Peyer's patch (tissue), 4 donors: ENCODE results near the gene CLTCL1. TPM values are rescaled to one million over a fixed set of nuclear protein-coding genes. Genes with fewer than 3 reads are reported as not detected.

ENCODE experiments used
- DNase-seq, 3 donors: peaks; one replicate each; pipeline ENCODE4 v3.0.0-alpha.2; 2017 to 2019
- H3K27ac ChIP-seq, 4 donors: fragments of 200-600 bp; sonication (generic); one replicate each; pipeline ENCODE4 v1.5.1; 2016 to 2019
- H3K27me3 ChIP-seq, 2 donors: fragments of 200-600 bp; sonication (generic); one replicate each; pipeline ENCODE4 v1.5.1; 2019
- H3K36me3 ChIP-seq, 3 donors: fragments of 200-600 bp; sonication (generic); one replicate each; pipeline ENCODE4 v1.5.1; 2016 to 2019
- H3K4me1 ChIP-seq, 4 donors: fragments of 200-600 bp; sonication (generic); one replicate each; pipeline ENCODE4 v1.5.1; 2016 to 2019
- H3K4me3 ChIP-seq, 4 donors: fragments of 200-600 bp; sonication (generic); 1 replicate in 3 of 4; 2 replicates in 1 of 4; pipeline ENCODE4 v1.5.1; 2016 to 2019; ENCODE audit warnings: mild to moderate bottlenecking in 1 of 4
- H3K9me3 ChIP-seq, 4 donors: fragments of 200-600 bp; sonication (generic); one replicate each; pipeline ENCODE4 v1.5.1; 2016 to 2019; ENCODE audit warnings: mild to moderate bottlenecking in 1 of 4
- POLR2A ChIP-seq, 2 donors: fragments of 450-650 bp; IDR thresholded peaks; one replicate each; pipeline ENCODE4 v1.5.1; 2017; ENCODE audit warnings: antibody characterized with exemption in 2 of 2, mild to moderate bottlenecking in 2 of 2, moderate library complexity in 2 of 2
- total RNA-seq, 4 donors: library from RNA; depleted of rRNA; stranded (reverse); fragments of >200 nt; gene quantifications; one replicate each; pipeline ENCODE4 v1.1.0, GENCODE V29; 2016
- TF ChIP-seq, protein P1 (sequence below), 6 experiments: fragments of 450-650 bp in 4 of 6; fragments of 200-600 bp in 2 of 6; sonication (generic) in 1 of 6; IDR thresholded peaks; one replicate each; pipeline ENCODE4 v1.5.1; 2017 to 2019; ENCODE audit warnings: antibody characterized with exemption in 6 of 6, mild to moderate bottlenecking in 3 of 6, moderate library complexity in 1 of 6

Gene CLTCL1
- total RNA-seq, 4 donors from 2014 or later: 0.47 to 3.9 (median 3.0) TPM

DNA sequence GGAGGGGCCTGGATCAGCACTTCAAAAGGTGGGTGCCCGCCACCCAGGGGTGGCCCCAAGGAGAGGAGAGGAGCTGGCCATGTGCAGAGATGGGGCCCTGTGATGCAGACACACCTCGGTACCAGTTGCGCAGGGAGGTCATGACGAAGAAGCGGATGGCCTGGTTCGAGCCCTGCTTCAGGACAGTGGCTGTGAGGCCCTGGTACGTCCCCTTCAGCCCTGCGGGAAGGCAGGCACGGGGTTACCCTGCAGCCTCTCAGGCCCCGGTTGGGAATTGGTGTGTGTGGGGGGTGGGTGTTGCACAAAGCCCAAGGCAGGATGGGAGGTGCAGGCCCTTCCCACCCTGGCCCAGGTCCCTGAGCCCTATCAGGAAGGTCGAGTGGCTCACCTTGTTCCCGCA is 114.8 kb downstream of the CLTCL1 start:
- TF ChIP-seq, protein P1, sequence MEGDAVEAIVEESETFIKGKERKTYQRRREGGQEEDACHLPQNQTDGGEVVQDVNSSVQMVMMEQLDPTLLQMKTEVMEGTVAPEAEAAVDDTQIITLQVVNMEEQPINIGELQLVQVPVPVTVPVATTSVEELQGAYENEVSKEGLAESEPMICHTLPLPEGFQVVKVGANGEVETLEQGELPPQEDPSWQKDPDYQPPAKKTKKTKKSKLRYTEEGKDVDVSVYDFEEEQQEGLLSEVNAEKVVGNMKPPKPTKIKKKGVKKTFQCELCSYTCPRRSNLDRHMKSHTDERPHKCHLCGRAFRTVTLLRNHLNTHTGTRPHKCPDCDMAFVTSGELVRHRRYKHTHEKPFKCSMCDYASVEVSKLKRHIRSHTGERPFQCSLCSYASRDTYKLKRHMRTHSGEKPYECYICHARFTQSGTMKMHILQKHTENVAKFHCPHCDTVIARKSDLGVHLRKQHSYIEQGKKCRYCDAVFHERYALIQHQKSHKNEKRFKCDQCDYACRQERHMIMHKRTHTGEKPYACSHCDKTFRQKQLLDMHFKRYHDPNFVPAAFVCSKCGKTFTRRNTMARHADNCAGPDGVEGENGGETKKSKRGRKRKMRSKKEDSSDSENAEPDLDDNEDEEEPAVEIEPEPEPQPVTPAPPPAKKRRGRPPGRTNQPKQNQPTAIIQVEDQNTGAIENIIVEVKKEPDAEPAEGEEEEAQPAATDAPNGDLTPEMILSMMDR (IDR thresholded peaks at IDR 0.05): no peak
- peak in 1 of 2 donors; percentile 4 for TF ChIP-seq POLR2A (IDR thresholded peaks at IDR 0.05)
- peak overlapping the region in 3 of 4 donors; percentile 94 to 100 (median 95) for H3K27ac ChIP-seq
- H3K36me3 ChIP-seq: peaks cover 0 to 15% (median 0%) of the 10 kb centered on the region in 3 donors
- H3K4me1 ChIP-seq: peaks cover 0 to 57% (median 39%) of the 10 kb centered on the region in 4 donors
- H3K27me3 ChIP-seq: no peaks in the 10 kb centered on the region
- H3K9me3 ChIP-seq: no peaks in the 10 kb centered on the region
- peak overlapping the region in 2 of 4 donors; percentile 96 to 100 for H3K4me3 ChIP-seq
- no peak for DNase-seq

DNA sequence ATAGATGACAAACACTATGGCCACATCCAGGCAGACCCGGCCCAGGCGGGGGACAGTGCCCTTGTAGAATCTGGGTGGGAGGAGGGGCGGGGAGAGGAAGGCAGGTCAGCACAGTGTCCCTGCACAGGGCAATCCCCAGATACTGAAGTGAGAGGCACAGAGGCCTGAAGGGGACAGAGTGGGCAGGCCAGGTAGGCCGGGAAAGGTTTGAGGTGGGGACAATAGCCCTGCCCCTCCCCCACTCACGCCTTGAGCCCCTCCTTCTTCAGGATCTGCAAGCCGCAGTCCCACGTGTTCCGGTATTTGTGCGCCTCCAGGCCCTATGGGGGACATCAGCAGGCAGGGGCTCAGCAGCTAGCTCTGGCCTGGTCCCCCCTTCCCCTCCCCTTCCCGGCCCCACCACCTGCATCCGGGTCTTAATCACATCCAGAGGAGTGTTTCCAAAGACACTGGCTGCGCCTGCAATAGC is 115.3 kb downstream of the CLTCL1 start:
- Histone ChIP-seq H3K9me3 (no peaks in the 10 kb centered on the region), H3K27ac (no peak overlapping the region), H3K4me3 (no peak overlapping the region), H3K27me3 (no peaks in the 10 kb centered on the region), H3K4me1 (peaks cover 0 to 58% (median 40%) of the 10 kb centered on the region in 4 donors), H3K36me3 (peaks cover 0 to 15% (median 0%) of the 10 kb centered on the region in 3 donors)
- TF ChIP-seq POLR2A (IDR thresholded peaks at IDR 0.05): no peak
- TF ChIP-seq, protein P1 (IDR thresholded peaks at IDR 0.05): no peak
- no peak for DNase-seq

DNA sequence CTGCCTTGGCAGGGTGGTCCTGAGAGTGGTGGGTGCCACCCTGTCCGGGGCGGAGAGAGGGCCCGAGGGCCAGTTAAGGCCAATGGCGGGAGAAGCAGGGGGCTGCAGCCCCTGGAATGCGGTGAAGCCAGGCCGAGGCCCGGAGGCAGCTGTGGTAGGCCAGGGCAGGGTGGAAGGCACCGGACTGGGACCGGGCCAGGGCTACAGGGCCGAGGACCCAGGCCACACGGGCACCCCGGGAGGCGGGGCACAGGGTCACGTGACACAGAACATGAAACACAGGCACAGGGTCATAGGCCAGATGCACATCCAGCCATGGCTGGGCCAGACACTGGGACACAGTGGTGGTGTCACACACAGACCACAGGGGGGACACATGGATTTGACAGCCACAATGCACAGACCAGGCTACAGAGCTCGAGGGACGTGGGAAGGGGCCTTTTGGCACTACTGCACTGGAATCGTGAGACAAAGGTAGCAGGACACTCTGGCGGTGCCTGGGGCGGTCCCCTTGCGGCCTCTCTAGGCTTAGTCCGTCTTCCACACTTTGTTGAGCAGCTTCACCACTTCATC is 115.8 kb downstream of the CLTCL1 start:
- no peak overlapping the region for H3K4me3 ChIP-seq
- H3K27ac ChIP-seq: no peak overlapping the region
- H3K9me3 ChIP-seq: no peaks in the 10 kb centered on the region
- TF ChIP-seq, protein P1 (IDR thresholded peaks at IDR 0.05): no peak
- TF ChIP-seq POLR2A (IDR thresholded peaks at IDR 0.05): no peak
- H3K27me3 ChIP-seq: no peaks in the 10 kb centered on the region
- H3K36me3 ChIP-seq: peaks cover 0 to 15% (median 0%) of the 10 kb centered on the region in 3 donors
- no peak for DNase-seq
- H3K4me1 ChIP-seq: peaks cover 0 to 60% (median 44%) of the 10 kb centered on the region in 4 donors

DNA sequence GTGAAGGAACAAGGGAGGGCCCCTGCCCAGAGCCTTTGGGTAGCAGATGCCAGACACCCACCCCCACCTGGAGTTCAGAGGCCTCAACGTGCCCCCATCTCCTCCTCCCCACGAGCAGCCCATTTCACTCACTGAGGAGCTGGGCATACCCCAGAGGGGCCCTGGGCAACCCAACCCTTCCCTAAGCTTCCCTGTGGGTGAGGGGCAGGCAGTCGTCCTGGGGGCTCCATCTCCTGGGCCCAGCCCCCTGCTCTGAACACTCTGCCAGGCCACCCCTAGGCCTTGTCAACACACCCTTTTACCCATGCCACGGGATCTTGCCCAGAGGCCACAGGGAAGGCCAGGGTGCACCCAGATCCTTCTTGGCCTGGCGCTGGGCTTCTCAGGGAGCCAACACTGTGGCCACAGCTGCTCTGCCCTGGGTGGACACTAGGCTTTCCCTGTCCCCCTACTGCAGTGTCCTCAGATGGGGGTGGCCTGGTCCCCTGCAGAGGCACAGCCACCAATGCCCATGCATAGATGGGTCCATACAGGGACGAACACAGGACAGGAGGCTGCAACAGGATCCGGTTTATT is 116.4 kb downstream of the CLTCL1 start:
- H3K9me3 ChIP-seq: no peaks in the 10 kb centered on the region
- H3K4me1 ChIP-seq: peaks cover 0 to 64% (median 46%) of the 10 kb centered on the region in 4 donors
- no peak for DNase-seq
- H3K36me3 ChIP-seq: peaks cover 0 to 15% (median 0%) of the 10 kb centered on the region in 3 donors
- peak overlapping the region in 3 of 4 donors; percentile 13 to 60 (median 36) for H3K27ac ChIP-seq
- TF ChIP-seq, protein P1 (IDR thresholded peaks at IDR 0.05): no peak
- TF ChIP-seq POLR2A (IDR thresholded peaks at IDR 0.05): no peak
- no peak overlapping the region for H3K4me3 ChIP-seq
- H3K27me3 ChIP-seq: peaks cover 0 to under 1% of the 10 kb centered on the region in 2 donors

DNA sequence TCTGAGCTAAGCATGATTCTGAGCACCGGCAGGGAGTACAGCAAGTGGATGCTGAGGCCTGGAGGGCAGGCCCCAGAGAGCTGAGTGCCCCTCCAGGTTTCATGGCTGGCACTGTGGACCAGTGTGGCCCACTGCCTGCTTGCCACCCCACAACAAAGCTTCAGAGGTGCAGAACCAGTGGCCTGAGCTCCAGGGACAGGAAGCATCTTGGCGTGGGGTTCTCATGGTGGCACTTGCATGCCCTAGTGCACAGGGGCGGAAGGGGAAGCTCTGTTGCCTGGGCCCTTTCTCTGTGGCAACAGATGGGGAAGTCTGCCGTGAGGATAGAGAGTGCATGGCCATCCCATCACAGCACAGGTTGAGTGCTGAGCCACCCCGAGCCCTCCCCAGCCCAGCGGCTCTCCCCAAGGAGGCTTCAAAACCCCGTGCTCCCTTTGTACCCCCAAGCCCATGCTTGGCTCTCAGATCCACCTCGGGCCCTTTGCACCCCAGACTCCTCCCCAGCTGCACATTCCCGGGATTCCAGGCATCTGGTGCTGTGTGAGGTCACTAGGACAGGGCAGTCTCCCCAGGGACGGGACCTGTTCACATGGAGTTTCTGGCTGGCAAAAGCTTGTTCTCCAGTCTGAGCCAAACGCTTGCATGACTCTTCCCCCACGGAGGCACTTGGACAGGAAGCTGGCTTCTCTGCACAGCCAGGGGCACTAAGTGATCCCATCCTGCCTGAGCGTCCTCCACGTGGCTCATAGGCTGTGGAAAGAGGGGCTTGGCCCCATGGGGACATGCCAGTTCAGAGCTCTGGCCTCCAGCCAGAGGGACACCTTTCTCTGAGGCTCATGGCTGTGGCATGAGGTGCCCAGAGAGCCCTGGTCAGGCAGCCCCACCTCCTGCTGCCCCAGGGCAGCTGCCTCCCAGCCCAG is 117.2 kb downstream of the CLTCL1 start:
- H3K9me3 ChIP-seq: no peaks in the 10 kb centered on the region
- H3K27ac ChIP-seq: peak overlapping the region; percentile 19 to 60 (median 35)
- peak in 2 of 3 donors; percentile 79 for DNase-seq
- peaks cover 0 to 8% of the 10 kb centered on the region in 2 donors for H3K27me3 ChIP-seq
- peaks cover 3 to 66% (median 48%) of the 10 kb centered on the region in 4 donors for H3K4me1 ChIP-seq
- TF ChIP-seq POLR2A (IDR thresholded peaks at IDR 0.05): no peak
- TF ChIP-seq, protein P1 (IDR thresholded peaks at IDR 0.05): no peak
- H3K4me3 ChIP-seq: no peak overlapping the region
- peaks cover 0 to 15% (median 0%) of the 10 kb centered on the region in 3 donors for H3K36me3 ChIP-seq
